Cerebellar nuclear complex (tissue), 1 donor: ENCODE measurements around the gene FBLL1.
"Not testable (repeated sequence)": the region's sequence is repeated elsewhere in the genome, so short reads cannot be mapped to it uniquely, and the experiment has no call there.

Experiments used
- DNase-seq, 2 experiments: peaks; one replicate each; lab custom pipeline; 2025; lab: John Stamatoyannopoulos, UW

The FBLL1 gene

DNA sequence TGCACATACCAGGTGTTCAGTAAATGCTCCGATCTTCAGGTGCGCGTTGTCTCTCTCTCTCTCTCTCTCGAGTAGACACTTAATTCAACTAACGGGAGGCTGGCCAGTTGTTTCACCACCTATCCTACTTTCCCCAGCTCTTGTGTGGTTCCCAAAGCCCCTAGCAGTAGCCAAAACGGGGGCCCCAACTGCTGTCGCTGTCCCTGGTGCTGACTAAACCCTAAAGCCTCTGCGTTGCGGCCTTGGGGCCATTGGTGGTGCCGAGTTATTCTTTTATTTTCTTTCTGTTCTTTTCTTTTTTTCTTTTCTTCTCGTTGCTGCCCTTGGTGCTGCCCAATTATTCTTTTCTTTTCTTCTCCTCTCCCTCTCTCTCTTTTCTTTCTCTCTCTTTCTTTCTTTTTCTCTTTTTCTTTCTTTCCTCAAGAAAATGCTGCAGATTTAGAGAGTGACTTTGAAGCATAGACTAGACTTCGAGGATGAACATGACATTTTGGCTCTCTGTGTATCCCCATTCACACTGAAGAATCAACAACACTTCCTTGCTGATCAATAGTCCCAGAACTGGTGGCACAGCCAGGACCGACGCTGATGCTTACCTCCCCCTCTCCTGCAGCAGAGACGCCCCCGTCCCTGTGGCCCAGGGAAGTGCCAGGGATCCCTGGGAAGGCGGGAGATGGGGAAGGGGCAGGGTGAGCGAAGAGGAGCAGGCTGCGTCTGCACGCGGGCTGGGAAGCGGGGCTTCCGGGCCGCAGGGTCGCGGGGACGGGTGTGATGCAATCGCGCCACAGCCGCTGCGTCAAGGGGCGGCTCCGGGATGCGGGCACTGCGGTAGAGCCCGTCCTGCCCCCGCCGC, at the start of gene FBLL1:
FBLL1 (plus strand) TSS at position 785 of the 853 bp plus-strand sequence. CDS start 200 bp downstream, outside the sequence.
- no peak for DNase-seq

DNA sequence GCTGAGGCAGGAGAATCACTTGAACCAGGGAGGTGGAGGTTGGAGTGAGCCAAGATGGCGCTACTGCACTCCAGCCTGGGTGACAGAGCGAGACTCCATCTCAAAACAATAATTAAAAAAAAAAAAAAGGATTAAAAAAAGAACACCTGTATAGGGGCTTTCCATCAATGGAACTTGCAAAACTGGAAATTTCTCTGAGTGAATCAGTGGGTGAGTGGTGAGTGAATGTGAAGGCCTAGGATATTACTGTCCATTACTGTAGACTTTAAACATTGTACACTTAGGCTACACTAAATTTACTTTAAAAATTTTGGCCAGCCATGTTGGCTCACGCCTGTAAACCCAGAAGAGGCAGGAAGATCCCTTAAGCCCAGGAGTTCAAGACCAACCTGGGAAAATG, 48.5 kb upstream of the FBLL1 start:
- DNase-seq: no peak

DNA sequence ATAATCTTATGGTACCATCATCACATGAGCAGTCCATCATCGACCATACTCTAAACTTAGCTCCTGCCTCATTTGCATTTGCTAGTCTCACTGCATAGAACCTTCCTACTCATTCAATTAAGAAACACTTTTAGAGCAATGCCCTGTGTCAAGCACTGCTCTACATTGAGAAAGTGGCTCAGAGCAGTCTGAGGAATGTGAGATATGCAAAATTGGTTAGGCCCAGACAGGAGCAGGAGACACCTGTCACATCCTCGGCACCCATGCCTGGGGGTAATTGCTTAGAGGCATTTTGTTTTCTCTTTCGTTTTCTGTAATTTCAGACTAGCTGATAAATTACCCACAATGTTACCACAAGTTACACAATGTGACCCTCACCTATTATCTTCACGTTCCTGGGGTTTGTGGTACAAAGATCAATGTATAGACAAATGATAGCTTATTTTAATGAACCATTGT, 47.7 kb upstream of the FBLL1 start:
- DNase-seq: no peak

DNA sequence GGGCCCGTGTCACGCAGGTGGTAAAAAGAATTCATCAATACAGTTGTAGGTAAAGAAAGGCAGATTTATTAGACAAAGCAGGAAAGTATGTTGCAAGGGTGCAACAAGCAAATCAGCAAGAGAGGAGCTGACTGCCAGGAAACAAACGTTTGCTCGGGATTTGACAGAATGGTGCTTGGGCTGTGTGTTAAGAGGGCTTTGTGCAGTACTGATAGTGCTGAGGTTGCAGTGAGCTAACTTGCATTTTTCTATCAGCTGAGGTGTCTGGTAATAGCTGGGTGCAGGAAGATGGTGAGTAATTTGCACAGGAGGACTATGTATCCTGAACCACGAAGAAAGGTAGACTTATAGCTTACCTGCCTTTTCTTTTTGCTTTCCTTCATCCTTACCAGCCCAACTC, 46.7 kb upstream of the FBLL1 start:
- DNase-seq: no peak

DNA sequence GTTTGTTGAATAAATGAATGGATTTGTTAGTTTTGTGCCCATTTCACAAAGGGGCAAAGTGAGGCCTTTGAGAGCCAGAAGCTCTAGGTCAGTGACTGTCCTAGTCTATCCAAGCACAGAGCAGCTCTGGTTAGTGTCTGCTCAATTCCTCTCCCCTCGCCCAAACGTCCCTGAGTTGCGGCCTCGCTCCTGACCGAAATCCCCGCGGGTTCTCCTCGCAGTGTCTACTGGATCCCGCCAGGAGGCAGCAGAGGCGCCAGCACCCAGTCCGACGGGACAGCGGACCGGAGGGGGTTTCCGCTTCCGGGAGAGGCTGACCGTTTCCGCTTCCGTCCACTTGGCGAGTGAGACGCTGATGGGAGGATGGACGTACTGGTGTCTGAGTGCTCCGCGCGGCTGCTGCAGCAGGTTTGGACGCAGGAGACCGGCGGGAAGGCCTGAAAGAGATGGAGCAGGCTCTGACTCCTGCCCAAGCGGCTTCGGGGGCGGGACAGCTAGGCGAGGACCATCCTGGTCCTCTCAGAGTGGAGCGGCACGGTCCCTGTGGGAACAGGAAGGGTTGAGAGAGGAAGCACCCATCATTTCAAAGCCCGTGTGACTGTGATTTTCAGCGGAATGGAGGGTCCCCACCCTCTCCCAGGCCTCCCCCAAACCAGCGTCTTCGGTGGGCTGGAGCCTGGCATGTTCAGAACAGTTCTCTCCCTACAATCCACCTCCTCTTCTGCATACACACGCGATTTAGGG, 42.8 kb upstream of the FBLL1 start, which contains the start of gene RARS1:
RARS1 (plus strand) TSS at position 336 of the 744 bp plus-strand sequence; CDS start at position 364, 28 bp downstream.
- DNase-seq: peak; percentile 54 to 57

DNA sequence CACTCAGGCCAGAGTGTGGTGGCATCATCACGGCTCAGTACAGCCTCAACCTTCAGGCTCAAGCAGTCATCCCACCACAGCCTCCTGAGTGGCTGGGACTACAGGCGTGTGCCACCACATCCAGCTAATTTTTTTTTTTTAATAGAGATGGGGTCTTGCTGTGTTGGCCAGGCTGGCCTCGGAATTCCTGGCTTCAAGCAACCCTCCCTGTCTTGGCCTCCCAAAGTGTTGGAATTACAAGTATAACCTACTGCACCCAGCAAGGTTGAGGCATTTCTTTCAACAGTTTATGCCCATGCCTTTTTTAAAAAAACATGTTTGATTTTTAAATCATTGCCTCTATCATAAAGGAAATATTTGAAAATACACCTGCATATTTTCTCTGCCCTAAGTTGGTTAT, 40.0 kb upstream of the FBLL1 start:
- DNase-seq: no peak

DNA sequence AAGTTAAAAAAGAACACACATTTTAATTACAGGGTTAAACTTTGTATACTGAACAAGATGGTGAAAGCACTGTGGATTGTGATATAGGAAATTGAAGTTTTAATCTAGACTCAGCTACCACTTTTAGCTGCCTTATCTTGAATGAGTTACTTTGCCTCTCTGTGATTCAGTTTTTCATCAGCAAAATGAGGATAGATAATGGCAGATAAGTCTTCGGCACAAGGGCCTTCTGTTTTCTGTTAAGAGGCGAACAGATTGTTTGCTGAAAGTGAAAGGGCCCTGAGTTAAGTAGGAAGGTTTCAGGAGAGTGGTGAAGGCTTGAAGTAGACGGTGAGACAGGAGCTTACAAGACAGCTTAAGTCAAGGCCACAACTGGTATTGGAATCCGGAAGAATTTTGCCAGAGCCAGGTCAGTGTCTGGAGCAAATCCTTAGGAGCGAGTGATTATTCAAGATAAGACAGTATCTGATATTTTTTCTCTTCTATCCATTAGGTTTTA, 35.0 kb upstream of the FBLL1 start:
- no peak for DNase-seq

DNA sequence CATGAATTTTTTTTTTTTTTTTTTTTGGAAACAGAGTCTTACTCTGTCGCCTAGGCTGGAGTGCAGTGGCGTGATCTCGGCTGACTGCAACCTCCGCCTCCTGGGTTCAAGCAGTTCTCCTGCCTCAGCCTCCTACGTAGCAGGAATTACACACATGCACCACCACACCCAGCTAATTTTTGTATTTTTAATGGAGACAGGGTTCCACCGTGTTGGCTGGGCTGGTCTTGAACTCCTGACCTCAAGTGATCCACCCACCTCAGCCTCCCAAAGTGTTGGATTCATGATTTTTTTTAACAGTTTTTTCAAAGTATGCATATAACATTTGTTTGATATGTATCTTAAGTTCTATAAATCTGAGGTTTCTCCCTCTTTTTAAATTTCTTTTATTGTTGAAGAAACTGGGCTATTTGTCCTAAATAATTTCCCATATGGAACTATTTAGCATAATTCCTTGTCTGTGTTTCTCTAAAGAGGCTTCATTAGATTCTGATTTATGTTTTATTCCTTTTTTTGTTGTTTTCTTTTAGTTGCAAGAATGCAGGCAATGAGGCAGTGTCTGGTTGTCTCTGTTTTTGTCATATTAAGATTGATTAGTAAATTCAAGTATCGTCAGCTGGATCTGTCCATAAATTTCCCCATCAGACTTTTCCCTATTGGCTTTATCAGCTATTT, 26.4 kb upstream of the FBLL1 start:
- DNase-seq: no peak

DNA sequence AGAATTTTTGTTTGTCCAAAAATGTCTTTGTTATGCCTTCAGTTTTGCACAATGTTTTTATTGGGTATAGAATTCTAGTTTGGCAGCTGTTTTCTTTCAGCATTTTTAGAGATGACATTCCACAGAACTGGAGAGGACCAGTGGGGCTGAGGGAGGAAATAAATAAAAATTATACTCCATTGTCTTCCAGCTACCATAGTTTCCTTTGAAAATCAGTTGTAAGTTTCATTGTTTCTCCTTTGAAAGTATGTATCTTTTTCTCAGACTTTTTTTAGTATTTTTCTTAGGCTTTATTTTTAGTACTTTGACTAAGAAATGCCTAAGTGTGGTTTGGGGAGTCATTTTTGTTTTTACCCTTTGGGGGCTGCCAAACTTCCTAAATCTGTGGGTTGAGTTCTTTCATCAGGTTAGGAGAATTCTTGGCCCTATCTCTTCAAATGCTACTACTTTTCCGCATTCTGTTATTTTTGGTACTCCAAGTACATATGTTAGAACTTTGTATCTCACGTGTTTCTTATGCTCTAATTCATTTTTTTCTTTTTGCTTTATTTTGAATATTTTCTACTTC, 15.2 kb upstream of the FBLL1 start:
- no peak for DNase-seq

DNA sequence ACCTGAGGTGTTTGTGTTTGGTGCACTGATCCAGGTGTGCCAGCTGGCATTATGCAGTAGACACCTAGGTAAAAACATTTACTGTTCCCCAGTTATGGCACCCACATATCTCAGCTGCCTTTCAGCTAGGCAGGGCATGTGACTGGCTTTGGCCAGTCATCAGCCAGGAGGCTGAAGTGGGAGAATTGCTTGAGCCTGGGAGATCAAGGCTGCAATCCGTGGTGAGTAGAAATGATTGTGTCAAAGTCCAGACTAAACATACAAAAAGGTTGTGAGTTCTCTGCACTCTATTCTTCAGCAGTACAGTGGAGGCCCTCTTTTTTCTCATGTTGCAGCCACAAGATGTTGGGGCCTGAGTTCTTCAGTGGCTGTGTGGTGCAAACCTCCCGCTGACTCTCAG, 3.2 kb upstream of the FBLL1 start:
- DNase-seq: no peak

DNA sequence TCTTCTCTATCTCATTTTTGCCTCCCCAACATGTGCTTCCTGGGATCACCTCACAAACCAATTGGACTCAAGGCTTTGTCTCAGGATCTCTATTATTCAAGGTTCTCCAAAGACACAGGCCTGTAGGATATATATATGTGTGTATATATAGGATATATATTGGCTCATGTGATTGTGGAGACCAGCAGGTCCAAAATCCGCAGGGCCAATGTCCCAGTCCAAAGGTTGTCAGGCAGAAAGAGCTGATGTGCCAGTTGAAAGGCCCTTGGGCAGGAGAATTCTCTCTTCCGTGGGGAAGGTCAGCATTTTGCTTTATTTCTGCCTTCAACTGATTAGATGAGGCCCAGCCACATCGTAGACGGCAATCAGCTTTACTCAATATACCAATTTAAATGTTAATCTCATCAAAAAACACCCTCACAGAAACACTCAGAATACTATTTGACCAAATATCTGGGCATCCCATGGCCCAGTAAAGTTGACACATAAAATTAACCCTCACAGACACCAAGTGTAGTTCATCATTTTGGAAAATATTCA, 1.3 kb upstream of the FBLL1 start:
- DNase-seq: no peak

DNA sequence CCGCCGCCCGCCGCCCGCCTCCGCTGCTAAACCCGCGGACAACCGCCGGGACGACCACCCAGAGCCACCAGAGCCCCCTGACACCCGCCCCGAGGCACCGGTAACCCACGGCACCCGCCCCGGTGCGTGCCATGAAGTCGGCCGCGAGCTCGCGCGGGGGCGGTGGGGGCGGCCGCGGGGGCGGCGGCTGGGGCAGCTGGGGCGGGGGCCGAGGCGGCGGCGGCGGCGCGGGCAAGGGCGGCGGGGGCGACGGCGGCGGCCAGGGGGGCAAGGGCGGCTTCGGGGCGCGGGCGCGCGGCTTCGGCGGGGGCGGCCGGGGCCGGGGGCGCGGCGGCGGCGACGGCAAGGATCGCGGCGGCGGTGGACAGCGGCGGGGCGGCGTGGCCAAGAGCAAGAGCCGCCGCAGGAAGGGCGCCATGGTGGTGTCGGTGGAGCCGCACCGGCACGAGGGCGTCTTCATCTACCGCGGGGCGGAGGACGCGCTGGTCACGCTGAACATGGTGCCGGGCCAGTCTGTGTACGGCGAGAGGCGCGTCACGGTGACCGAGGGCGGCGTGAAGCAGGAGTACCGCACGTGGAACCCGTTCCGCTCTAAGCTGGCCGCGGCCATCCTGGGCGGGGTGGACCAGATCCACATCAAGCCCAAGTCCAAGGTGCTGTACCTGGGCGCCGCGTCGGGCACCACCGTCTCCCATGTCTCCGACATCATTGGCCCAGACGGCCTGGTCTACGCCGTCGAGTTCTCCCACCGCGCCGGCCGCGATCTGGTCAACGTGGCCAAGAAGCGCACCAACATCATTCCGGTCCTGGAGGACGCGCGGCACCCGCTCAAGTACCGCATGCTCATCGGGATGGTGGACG, 499 bp downstream of the FBLL1 start:
- DNase-seq: no peak

DNA sequence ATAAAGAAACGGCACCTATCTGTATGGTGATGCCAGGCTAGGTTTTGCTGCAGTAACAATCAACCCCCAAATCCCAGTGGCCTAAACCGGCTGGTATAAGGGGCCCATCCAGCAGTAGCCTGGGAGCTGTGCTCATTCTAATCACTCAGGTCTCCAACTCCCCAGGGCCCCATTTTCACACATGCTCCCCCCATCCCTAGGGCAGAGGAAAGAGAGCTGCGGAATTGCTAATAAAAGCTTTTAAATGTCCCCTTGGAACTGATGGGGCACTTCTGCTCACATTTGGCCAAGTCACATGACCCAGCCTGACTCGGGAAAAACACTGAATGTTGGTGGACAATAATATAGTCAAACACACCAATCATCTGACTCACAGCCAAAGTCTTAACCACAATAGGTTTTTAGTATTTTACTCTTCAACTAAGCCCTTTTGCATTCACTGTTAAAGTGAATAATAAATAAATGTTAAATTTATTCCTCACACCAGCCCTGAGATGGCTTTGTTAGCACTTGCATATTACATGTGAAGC, 1.6 kb downstream of the FBLL1 start:
- DNase-seq: no peak

DNA sequence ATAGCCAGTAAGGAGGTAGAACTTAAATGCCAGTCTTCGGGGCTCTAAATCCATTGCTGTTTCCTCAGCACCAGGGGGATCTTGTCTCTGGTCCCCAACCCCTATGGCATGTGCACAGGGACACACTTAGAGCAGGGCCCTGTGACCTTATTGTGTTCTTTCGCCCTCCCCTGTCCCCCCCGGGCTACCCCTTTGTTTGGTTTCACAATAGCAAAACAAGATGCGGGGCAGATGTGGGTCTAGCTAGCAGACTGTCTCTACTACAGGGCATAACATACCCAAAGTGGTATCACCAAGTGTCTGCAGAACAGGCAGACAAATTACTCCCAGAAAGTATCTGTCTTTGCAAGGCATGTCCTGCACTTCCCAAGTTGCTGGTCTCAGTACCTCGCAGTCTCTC, 2.1 kb downstream of the FBLL1 start:
- no peak for DNase-seq

DNA sequence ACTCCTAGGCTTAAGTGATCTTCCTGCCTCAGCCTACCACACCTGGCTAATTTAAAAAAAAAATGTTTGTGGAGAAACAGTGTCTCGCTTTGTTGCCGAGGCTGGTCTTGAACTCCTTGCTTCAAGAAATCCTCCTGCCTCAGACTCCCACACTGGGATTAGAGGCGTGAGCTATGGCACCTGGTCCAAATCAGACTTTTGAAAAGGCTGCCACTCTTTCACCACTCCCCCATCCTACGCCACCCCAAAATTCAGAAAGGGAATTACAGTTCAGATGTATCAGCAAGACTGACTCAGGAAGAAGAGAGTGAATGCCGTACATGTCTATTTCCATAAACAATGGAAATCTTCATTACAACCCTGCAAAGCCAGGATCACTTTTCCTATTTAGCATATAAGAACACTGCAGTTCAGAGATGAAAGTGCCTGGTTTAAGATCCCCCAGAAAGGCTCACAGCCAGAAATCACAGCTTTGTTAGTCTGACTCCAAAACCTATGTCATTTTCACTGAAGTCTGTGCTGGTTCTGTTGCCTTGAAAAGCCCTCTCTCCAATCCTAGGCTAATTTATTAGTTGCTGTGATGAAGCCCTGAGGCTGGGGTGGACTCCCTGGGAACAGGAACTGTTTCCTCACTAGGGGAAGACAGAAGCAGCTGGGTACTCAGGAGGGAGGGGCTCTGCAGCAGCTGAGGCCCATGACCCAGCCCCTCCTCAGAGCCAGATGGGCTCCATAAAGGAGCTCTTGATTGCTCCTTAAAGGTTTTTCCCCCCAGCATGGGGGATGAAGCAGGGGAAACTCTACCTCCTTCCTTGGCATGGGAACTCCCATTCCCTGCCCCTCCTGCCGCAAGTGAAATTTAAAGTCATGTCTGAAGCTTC, 3.1 kb downstream of the FBLL1 start:
- no peak for DNase-seq

DNA sequence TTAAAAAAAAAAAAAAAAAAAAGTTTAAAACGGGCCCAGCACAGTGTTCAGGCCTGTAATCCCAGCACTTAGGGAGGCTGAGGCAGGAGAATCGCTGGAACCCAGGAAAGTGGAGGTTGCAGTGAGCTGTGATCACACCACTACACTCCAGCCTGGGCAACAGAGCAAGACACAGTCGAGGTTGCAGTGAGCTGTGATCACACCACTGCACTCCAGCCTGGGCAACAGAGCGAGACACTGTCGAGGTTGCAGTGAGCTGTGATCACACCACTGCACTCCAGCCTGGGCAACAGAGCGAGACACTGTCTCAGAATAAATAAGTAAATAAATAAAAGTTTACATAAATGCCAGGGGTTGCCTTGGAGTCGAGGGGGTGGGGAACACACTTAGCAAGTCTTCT, 5.2 kb downstream of the FBLL1 start:
- DNase-seq: not testable (repeated sequence)

DNA sequence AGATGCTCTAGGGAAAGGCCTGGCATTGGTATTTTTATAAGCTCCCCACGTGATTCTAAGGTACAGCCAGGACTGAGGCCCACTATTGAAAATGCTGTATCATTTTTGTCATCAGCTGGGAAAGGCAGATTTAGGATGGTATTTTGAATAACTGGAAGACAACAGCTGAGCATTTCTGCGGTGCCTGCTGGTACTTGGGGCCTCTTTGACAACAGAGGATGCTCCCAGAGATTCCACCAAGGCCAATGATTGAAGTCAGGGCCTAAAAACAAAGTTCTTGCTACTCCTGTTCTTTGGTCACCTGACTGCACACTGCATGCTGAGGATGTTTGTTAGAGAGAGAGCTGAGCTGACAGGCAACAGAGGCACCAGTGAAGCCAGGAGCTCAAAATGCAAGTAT, 8.1 kb downstream of the FBLL1 start:
- no peak for DNase-seq

DNA sequence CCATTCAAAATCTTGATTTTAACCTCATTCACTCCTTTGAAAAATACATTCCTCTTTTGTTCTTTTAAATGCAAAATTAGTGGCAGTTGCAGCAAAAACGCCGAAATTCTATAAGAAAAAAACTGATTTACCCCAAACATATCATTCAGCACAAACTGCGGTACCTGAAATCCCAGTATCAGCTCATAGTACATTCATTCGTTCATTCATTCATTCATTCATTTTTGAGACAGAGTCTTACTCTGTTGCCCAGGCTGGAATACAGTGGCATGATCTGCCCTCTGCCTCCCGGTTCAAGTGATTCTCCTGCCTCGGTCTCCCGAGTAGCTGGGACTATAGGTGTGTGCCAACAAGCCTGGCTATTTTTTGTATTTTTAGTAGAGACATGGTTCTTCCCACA, 20.4 kb downstream of the FBLL1 start:
- no peak for DNase-seq

DNA sequence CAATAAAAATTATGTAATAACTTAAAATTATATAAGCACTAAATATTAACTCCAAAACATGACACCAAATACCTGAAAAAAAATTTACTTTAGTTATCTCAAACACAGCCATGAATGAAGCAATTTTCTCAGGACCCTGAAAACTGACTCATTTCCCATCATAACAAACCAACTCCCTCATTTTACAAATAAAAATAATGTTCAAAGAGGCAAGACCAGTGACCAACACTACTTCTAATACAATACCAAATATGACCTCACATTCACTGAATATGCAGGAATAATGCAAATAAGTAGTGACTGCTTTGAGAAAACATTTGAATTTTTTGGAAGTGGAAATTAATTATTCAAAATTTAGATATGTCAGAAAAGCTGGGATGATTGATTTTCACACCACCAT, 21.6 kb downstream of the FBLL1 start:
- no peak for DNase-seq
